Esophagus muscularis mucosa (tissue), 4 donors: ENCODE data around the gene SIRPA. TPM values are rescaled to one million over a fixed set of nuclear protein-coding genes. Genes with fewer than 3 reads are reported as not detected.

ENCODE experiments used
- DNase-seq: peaks from one replicate; pipeline ENCODE4 v3.0.0-alpha.2; 2017; ENCODE audit errors: extremely low spot score
- H3K27ac ChIP-seq, 4 donors: fragments of 200-600 bp; sonication (generic); replicated peaks in 1 of 4; 1 replicate in 3 of 4; 2 replicates in 1 of 4; pipeline ENCODE4 v1.5.1; 2016 to 2019; ENCODE audit warnings: mild to moderate bottlenecking in 1 of 4
- H3K27me3 ChIP-seq, 4 donors: fragments of 200-600 bp; sonication (generic); one replicate each; pipeline versions ENCODE4 v1.5.1 to v1.6.0; 2016 to 2019
- H3K36me3 ChIP-seq, 4 donors: fragments of 200-600 bp; sonication (generic); one replicate each; pipeline ENCODE4 v1.5.1; 2016 to 2019
- H3K4me1 ChIP-seq, 4 donors: fragments of 200-600 bp; sonication (generic); one replicate each; pipeline ENCODE4 v1.5.1; 2016 to 2019
- H3K4me3 ChIP-seq, 4 donors: fragments of 200-600 bp; sonication (generic); 1 replicate in 2 of 4; 2 replicates in 2 of 4; pipeline ENCODE4 v1.5.1; 2016 to 2019; ENCODE audit warnings: mild to moderate bottlenecking in 4 of 4, moderate library complexity in 1 of 4
- H3K9me3 ChIP-seq, 4 donors: fragments of 200-600 bp; sonication (generic); 1 replicate in 3 of 4; 2 replicates in 1 of 4; pipeline ENCODE4 v1.5.1; 2016 to 2019
- CTCF ChIP-seq, 3 experiments: fragments of 200-600 bp in 2 of 3; fragments of 450-650 bp in 1 of 3; sonication (generic) in 2 of 3; IDR thresholded peaks; one replicate each; pipeline ENCODE4 v1.5.1; 2017 to 2019; ENCODE audit warnings: antibody characterized with exemption in 3 of 3, mild to moderate bottlenecking in 2 of 3, moderate library complexity in 1 of 3
- EP300 ChIP-seq: sonication (generic); formaldehyde crosslinking; IDR thresholded peaks from one replicate; pipeline ENCODE4 v1.6.1; 2017; ENCODE audit warnings: antibody characterized with exemption
- POLR2A ChIP-seq: fragments of 450-650 bp; IDR thresholded peaks from one replicate; pipeline ENCODE4 v1.6.1; 2017; ENCODE audit warnings: antibody characterized with exemption, moderate library complexity, mild to moderate bottlenecking, low read depth
- POLR2AphosphoS5 ChIP-seq, 2 donors: sonication (generic); formaldehyde crosslinking; IDR thresholded peaks; one replicate each; pipeline ENCODE4 v1.6.1; 2017; ENCODE audit warnings: antibody characterized with exemption in 2 of 2
- WGBS: methylation state at CpG from one replicate; pipeline ENCODE4 v1.1.5; 2018; 5-methylcytosine and 5-hydroxymethylcytosine counted together
- intact Hi-C: fragments of 100-400 bp; cut with DNase I; formaldehyde crosslinking; loops from one replicate; pipeline ENCODE4 v1.15.1; 2023
- total RNA-seq, 4 donors: library from RNA; depleted of rRNA; stranded (reverse); fragments of >200 nt; gene quantifications; one replicate each; pipeline versions ENCODE4 v1.1.0 to v1.2.1, GENCODE V29; 2016

SIRPA gene
- total RNA-seq, 4 donors from 2014 or later, result 19.5 to 39.8 (median 32.5) TPM

- WGBS, result 100% methylated on average over 1 of the region's 1 CpG
Observed at GRCh38 chr20:1892119-1892385, 3.2 kb upstream of the SIRPA start.

GRCh38 chr20:1893721-1894470, 1.3 kb upstream of the SIRPA start:
- Histone ChIP-seq H3K27me3 (no peaks in the 10 kb centered on the region), H3K36me3 (peaks cover 0 to 6% (median 0%) of the 10 kb centered on the region in 4 donors), H3K4me1 (peaks cover 22 to 70% (median 59%) of the 10 kb centered on the region in 4 donors), H3K27ac (peak overlapping the region; percentile 91 to 96 (median 96)), H3K4me3 (peak overlapping the region; percentile 77 to 93 (median 82)), H3K9me3 (no peaks in the 10 kb centered on the region)
- no peak for TF ChIP-seq CTCF (IDR thresholded peaks at IDR 0.05)
- peak; percentile 31 to 47 for TF ChIP-seq POLR2AphosphoS5 (IDR thresholded peaks at IDR 0.05)
- no peak for TF ChIP-seq POLR2A
- no peak for TF ChIP-seq EP300
- WGBS, result 25% methylated on average over 40 of the region's 54 CpGs
- DNase-seq, result no peak
- intact Hi-C loops, result loop anchor here (2.0 kb wide), 1 partner anchor 91 kb away; no protein-coding TSS in a partner anchor

More at GRCh38 chr20:1892119-1892385, 3.2 kb upstream of the SIRPA start:
- no peak for DNase-seq
- intact Hi-C loops, result no loop called here
- Histone ChIP-seq H3K27ac (no peak overlapping the region), H3K4me1 (peaks cover 14 to 57% (median 44%) of the 10 kb centered on the region in 4 donors), H3K27me3 (no peaks in the 10 kb centered on the region), H3K9me3 (no peaks in the 10 kb centered on the region), H3K36me3 (peaks cover 0 to 6% (median 0%) of the 10 kb centered on the region in 4 donors), H3K4me3 (no peak overlapping the region)
- no peak for TF ChIP-seq CTCF (IDR thresholded peaks at IDR 0.05)
- TF ChIP-seq POLR2A, result no peak
- TF ChIP-seq POLR2AphosphoS5 (IDR thresholded peaks at IDR 0.05), result no peak
- no peak for TF ChIP-seq EP300

- intact Hi-C loops, result loop anchor here (2.0 kb wide), 1 partner anchor 92 kb away; no protein-coding TSS in a partner anchor
- WGBS, result 0% methylated on average over 3 of the region's 70 CpGs
Observed at GRCh38 chr20:1894471-1894950, 696 bp upstream of the SIRPA start.

GRCh38 chr20:1895674-1896483, 672 bp downstream of the SIRPA start:
- Histone ChIP-seq H3K36me3 (peaks cover 0 to 2% (median 0%) of the 10 kb centered on the region in 4 donors), H3K27me3 (no peaks in the 10 kb centered on the region), H3K4me1 (peaks cover 22 to 75% (median 69%) of the 10 kb centered on the region in 4 donors), H3K27ac (peak overlapping the region; percentile 91 to 96 (median 96)), H3K9me3 (no peaks in the 10 kb centered on the region), H3K4me3 (peak overlapping the region; percentile 77 to 93 (median 82))
- intact Hi-C loops, result loop anchor here (2.0 to 5.0 kb wide), 2 partner anchors 66 to 93 kb away; no protein-coding TSS in a partner anchor
- TF ChIP-seq POLR2AphosphoS5 (IDR thresholded peaks at IDR 0.05), result peak in 1 of 2 donors; percentile 27
- TF ChIP-seq CTCF (IDR thresholded peaks at IDR 0.05), result no peak
- no peak for TF ChIP-seq POLR2A
- WGBS, result 35% methylated on average over 22 of the region's 24 CpGs
- no peak for DNase-seq

More at GRCh38 chr20:1894471-1894950, 696 bp upstream of the SIRPA start:
- Histone ChIP-seq H3K4me1 (peaks cover 22 to 70% (median 62%) of the 10 kb centered on the region in 4 donors), H3K9me3 (no peaks in the 10 kb centered on the region), H3K4me3 (peak overlapping the region; percentile 77 to 93 (median 82)), H3K36me3 (peaks cover 0 to 6% (median 0%) of the 10 kb centered on the region in 4 donors), H3K27ac (peak overlapping the region; percentile 91 to 96 (median 96)), H3K27me3 (no peaks in the 10 kb centered on the region)
- TF ChIP-seq POLR2AphosphoS5 (IDR thresholded peaks at IDR 0.05), result no peak
- TF ChIP-seq POLR2A, result peak; percentile 28
- DNase-seq, result peak; percentile 94
